Measurements from ENCODE around the gene TNPO3. TPM values are rescaled to one million over a fixed set of nuclear protein-coding genes. Genes with fewer than 3 reads are reported as not detected.

TNPO3 gene
- total RNA-seq, 2 experiments from 2014 or later: 58.4 to 59.3 TPM

DNA sequence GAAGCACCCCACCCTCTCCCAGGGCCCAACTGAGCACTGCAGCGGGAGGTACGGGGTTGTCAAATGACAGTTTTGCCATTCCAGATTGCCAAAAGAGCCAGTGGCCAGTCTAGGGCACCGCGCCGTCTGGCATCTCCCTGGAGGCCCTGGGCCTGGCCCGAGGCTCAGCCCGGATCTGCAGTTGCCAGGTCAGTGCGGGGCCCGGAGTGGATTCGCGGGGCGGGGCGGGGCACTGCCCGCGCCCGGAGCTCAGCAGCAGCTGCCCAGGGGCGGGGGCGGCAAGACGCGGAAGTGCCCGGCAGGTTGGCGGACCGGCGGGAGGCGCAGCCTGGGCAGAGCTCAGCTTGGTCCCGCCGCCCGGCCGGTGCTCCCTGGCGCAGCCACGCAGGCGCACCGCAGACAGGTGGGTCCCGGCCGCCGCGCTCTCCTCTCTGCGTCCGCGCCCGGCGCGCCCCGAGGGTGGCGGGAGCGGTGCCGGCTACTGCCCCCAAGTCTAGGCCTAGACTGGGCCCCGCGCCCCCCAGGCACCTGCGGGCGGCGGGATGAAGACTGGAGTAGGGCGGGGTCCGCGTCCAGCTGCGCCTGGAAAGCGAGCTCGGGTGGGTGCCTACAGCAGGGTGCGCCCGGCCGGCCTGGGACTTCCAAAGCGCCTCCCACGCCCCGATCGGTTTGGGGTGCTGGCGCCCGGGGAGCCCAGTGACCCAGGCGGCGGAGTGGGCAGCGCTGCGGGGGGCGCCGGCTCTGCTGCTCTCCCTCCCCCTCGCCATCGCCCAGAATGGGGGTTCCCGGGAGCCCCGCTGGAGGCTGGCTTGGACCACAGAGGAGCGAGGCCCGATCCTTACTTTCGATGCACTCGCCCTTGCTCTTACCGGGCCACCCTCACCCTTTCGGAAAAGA lies 117.0 kb downstream of the TNPO3 start, which contains the start of gene IRF5:
Gene IRF5 (plus strand): TSS at position 281 of the 897 bp plus-strand sequence. CDS start 4,155 bp downstream, outside the sequence.
- H3K27ac Mint-ChIP-seq: peak within 1 kb of the TSS; percentile 68
- DNase-seq (peak; percentile 37), ATAC-seq (peak; percentile 31)
- H3K9me3 Mint-ChIP-seq: no peaks in the 10 kb centered on the region
- H3K4me1 Mint-ChIP-seq (ENCODE audit: low read depth): peaks cover 41% of the 10 kb centered on the region
- H3K36me3 Mint-ChIP-seq (ENCODE audit: low read depth): no peaks in the 10 kb centered on the region
- peaks cover 24% of the 10 kb centered on the region for H3K27me3 Mint-ChIP-seq
- ChIA-PET POLR2A (no interaction called here), CTCF (interaction anchor here (0.6 to 2.5 kb wide), 3 partner anchors 10 to 245 kb away, joined by 3 to 9 read pairs (median 3); no protein-coding TSS in a partner anchor)
- intact Hi-C loops (cut with micrococcal nuclease): no loop called here
- TF ChIP-seq, protein P1, sequence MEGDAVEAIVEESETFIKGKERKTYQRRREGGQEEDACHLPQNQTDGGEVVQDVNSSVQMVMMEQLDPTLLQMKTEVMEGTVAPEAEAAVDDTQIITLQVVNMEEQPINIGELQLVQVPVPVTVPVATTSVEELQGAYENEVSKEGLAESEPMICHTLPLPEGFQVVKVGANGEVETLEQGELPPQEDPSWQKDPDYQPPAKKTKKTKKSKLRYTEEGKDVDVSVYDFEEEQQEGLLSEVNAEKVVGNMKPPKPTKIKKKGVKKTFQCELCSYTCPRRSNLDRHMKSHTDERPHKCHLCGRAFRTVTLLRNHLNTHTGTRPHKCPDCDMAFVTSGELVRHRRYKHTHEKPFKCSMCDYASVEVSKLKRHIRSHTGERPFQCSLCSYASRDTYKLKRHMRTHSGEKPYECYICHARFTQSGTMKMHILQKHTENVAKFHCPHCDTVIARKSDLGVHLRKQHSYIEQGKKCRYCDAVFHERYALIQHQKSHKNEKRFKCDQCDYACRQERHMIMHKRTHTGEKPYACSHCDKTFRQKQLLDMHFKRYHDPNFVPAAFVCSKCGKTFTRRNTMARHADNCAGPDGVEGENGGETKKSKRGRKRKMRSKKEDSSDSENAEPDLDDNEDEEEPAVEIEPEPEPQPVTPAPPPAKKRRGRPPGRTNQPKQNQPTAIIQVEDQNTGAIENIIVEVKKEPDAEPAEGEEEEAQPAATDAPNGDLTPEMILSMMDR (IDR thresholded peaks at IDR 0.05): no peak
- peak within 1 kb of the TSS; percentile 80 for H3K4me3 Mint-ChIP-seq

DNA sequence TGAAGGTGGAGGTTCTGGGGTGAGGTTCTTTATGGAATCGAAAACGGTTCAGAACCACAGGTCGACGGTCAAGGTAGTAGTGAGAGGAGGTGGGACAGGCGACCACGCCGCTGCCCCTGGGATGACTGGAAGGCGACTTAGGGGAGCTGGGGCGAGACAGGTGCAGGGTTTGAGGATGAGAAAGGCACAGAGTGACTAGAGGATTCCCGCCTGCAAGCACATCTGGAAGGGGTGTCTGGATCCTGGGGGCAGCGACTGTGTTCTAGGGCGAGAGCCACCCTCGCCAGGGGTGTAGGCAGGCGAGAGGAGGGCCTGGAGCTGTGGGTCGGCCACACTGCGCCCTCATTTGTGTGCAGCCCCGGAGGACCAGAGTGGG lies 117.7 kb downstream of the TNPO3 start:
- DNase-seq (no peak), ATAC-seq (peak; percentile 2)
- no peaks in the 10 kb centered on the region for H3K9me3 Mint-ChIP-seq
- CTCF ChIA-PET: interaction anchor here (1.4 to 2.5 kb wide), 2 partner anchors 10 to 154 kb away, joined by 3 to 9 read pairs; no protein-coding TSS in a partner anchor
- POLR2A ChIA-PET: interaction anchor here (1.0 kb wide), 1 partner anchor 10 kb away, joined by 3 read pairs; no protein-coding TSS in a partner anchor
- H3K36me3 Mint-ChIP-seq (ENCODE audit: low read depth): no peaks in the 10 kb centered on the region
- H3K4me3 Mint-ChIP-seq: peak overlapping the region; percentile 60
- TF ChIP-seq, protein P1 (IDR thresholded peaks at IDR 0.05): no peak
- H3K27ac Mint-ChIP-seq: no peak overlapping the region
- intact Hi-C loops (cut with micrococcal nuclease): no loop called here
- H3K27me3 Mint-ChIP-seq: peaks cover 24% of the 10 kb centered on the region
- H3K4me1 Mint-ChIP-seq (ENCODE audit: low read depth): peaks cover 46% of the 10 kb centered on the region

DNA sequence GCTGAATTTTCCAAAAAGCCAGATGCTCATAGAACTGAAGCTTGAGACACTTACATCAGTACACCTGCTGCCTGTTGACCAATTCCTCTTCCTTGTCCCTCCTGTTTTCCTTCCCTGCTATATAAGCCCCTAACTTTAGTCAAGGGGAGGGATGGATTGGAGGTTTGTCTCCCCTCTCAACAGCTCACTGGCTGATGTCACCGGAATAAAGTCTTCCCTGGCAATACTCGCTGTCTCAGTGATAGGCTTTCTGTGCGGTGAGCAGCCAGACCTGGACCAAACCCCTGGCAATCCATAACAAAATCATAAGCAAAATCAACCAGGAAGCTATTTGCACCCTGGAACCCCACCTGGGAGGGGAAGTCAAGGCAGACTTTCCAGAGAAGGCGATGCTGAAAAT lies 118.1 kb downstream of the TNPO3 start:
- ATAC-seq (no peak), DNase-seq (no peak)
- no peaks in the 10 kb centered on the region for H3K9me3 Mint-ChIP-seq
- peak overlapping the region; percentile 60 for H3K4me3 Mint-ChIP-seq
- TF ChIP-seq, protein P1 (IDR thresholded peaks at IDR 0.05): no peak
- peaks cover 46% of the 10 kb centered on the region for H3K4me1 Mint-ChIP-seq (ENCODE audit: low read depth)
- intact Hi-C loops (cut with micrococcal nuclease): no loop called here
- peaks cover 24% of the 10 kb centered on the region for H3K27me3 Mint-ChIP-seq
- no peak overlapping the region for H3K27ac Mint-ChIP-seq
- CTCF ChIA-PET: interaction anchor here (1.4 to 2.5 kb wide), 2 partner anchors 11 to 155 kb away, joined by 3 to 9 read pairs; no protein-coding TSS in a partner anchor
- POLR2A ChIA-PET: interaction anchor here (1.0 kb wide), 1 partner anchor 10 kb away, joined by 3 read pairs; no protein-coding TSS in a partner anchor
- no peaks in the 10 kb centered on the region for H3K36me3 Mint-ChIP-seq (ENCODE audit: low read depth)

DNA sequence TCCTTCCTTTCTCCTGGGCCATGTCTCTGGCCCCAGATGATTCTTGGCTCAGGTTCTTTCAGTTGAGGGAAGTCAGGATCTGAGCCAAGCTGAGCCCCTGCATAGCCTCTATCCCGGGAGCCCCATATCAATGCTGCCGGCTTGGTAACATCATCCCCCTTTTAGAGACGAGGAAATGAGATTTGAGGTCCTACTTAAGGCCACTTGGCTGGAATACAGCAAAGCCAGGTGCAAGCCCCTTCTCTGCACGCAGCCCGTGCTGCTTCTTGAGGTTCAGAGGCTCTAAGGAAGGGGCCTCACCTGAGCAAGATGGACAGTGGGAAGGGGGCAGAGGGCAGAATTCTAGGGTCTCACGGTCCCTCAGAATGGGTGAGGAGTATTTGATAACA lies 119.6 kb downstream of the TNPO3 start:
- CTCF ChIA-PET: no interaction called here
- no peak overlapping the region for H3K4me3 Mint-ChIP-seq
- intact Hi-C loops (cut with micrococcal nuclease): no loop called here

More for the DNA sequence above, 119.6 kb downstream of the TNPO3 start:
- Mint-ChIP-seq H3K4me1 (ENCODE audit: low read depth) (peaks cover 38% of the 10 kb centered on the region), H3K9me3 (no peaks in the 10 kb centered on the region), H3K36me3 (ENCODE audit: low read depth) (no peaks in the 10 kb centered on the region), H3K27ac (no peak overlapping the region), H3K27me3 (peaks cover 18% of the 10 kb centered on the region)
- DNase-seq (no peak), ATAC-seq (no peak)
- TF ChIP-seq, protein P1 (IDR thresholded peaks at IDR 0.05): no peak
- POLR2A ChIA-PET: no interaction called here

Measured in activated CD8-positive, alpha-beta T cell treated with anti-CD3 and anti-CD28 coated beads for 36 hours (primary cell).